ENCODE data around the gene NCAM1. TPM values are rescaled to one million over a fixed set of nuclear protein-coding genes. Genes with fewer than 3 reads are reported as not detected.

NCAM1 gene
- total RNA-seq, 3 donors from 2014 or later, result 3.6 to 17.9 (median 6.1) TPM

DNA sequence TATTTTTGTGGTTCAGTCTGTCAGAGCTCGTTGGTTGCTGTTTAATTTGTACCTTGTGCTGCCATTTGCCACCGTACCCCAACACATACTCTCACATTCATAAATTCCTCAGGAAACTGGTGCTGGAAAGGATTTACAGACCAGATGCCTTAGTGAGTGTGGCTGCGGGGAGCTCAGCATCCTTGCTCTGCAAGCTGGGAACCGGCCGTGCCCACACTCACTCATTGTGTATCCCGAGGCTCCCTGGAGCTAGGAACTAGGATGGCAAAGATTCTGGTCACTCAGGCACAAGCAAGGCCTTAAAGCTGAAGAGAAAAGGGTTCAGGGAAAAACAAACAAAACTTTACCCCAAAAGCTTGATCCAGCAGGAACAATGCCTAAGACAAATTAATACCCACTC is 288.6 kb downstream of the NCAM1 start:
- no peak for DNase-seq (ENCODE audit: low spot score in 2 of 2)
- Histone ChIP-seq H3K36me3 (no peaks in the 10 kb centered on the region), H3K9me3 (no peaks in the 10 kb centered on the region), H3K27ac (no peak overlapping the region), H3K4me3 (no peak overlapping the region), H3K4me1 (no peaks in the 10 kb centered on the region), H3K27me3 (no peaks in the 10 kb centered on the region)
- intact Hi-C loops (cut with DNase I; ENCODE audit: low total_unique reads), result no loop called here
- no peak for TF ChIP-seq POLR2AphosphoS5 (IDR thresholded peaks at IDR 0.05)
- no peak for TF ChIP-seq POLR2A (IDR thresholded peaks at IDR 0.05)
- no peak for TF ChIP-seq CTCF (IDR thresholded peaks at IDR 0.05)

DNA sequence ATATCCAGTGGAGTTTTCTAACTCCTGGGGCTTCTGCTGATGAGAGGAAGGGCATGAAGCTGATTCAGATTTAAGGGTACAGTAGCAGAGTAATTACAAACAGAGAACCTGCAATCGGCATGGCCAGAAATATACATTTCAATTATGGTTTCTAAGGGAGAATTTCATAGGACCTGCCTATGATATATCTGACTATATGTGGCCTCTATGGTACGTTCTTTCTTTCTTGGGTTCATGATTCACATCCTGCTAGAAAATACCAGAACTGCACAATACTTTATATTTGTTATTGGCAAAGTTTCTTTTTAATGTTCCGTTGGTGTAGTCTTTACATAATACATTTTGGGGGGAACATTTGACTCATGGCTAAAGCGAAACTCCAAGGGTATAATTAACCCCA is 290.1 kb downstream of the NCAM1 start:
- Histone ChIP-seq H3K4me3 (no peak overlapping the region), H3K36me3 (no peaks in the 10 kb centered on the region), H3K27me3 (no peaks in the 10 kb centered on the region), H3K4me1 (no peaks in the 10 kb centered on the region), H3K9me3 (no peaks in the 10 kb centered on the region), H3K27ac (no peak overlapping the region)
- TF ChIP-seq POLR2AphosphoS5 (IDR thresholded peaks at IDR 0.05) (no peak), CTCF (IDR thresholded peaks at IDR 0.05) (no peak), POLR2A (IDR thresholded peaks at IDR 0.05) (no peak)
- intact Hi-C loops (cut with DNase I; ENCODE audit: low total_unique reads), result no loop called here
- no peak for DNase-seq (ENCODE audit: low spot score in 2 of 2)

GRCh38 chr11:113253406-113253805 is 292.2 kb downstream of the NCAM1 start:
- Histone ChIP-seq H3K36me3 (no peaks in the 10 kb centered on the region), H3K9me3 (no peaks in the 10 kb centered on the region), H3K27ac (no peak overlapping the region), H3K4me1 (no peaks in the 10 kb centered on the region), H3K27me3 (no peaks in the 10 kb centered on the region), H3K4me3 (no peak overlapping the region)
- intact Hi-C loops (cut with DNase I; ENCODE audit: low total_unique reads), result no loop called here
- TF ChIP-seq CTCF (IDR thresholded peaks at IDR 0.05) (no peak), POLR2AphosphoS5 (IDR thresholded peaks at IDR 0.05) (no peak), POLR2A (IDR thresholded peaks at IDR 0.05) (no peak)
- DNase-seq (ENCODE audit: low spot score in 2 of 2), result no peak

DNA sequence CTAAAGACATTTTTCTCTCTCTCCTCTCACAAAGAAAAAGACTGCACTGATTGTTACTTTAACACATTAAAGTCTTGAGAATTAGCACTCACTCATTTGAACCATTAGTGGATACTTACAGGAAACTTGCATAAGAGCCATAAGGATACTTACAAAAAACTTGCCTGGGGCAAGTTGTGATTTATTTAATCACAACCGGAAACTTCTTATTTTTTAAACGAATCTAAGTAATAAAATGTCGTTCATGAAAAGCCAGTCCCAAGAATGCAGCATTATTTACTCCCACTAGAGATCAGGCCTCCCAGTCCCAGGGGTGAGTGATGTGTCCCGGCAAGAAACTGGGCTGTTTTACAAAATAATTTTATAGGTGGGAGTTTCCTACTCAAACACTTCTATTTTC is 293.9 kb downstream of the NCAM1 start:
- Histone ChIP-seq H3K9me3 (no peaks in the 10 kb centered on the region), H3K36me3 (no peaks in the 10 kb centered on the region), H3K4me3 (no peak overlapping the region), H3K4me1 (no peaks in the 10 kb centered on the region), H3K27me3 (no peaks in the 10 kb centered on the region), H3K27ac (no peak overlapping the region)
- intact Hi-C loops (cut with DNase I; ENCODE audit: low total_unique reads), result loop anchor here (5.0 kb wide), 1 partner anchor 1028 kb away; the partner anchor contains the start of gene PTS
- DNase-seq (ENCODE audit: low spot score in 2 of 2), result no peak
- no peak for TF ChIP-seq POLR2AphosphoS5 (IDR thresholded peaks at IDR 0.05)
- no peak for TF ChIP-seq CTCF (IDR thresholded peaks at IDR 0.05)
- no peak for TF ChIP-seq POLR2A (IDR thresholded peaks at IDR 0.05)

GRCh38 chr11:113255741-113256140 is 294.5 kb downstream of the NCAM1 start:
- Histone ChIP-seq H3K27ac (no peak overlapping the region), H3K9me3 (no peaks in the 10 kb centered on the region), H3K27me3 (no peaks in the 10 kb centered on the region), H3K36me3 (no peaks in the 10 kb centered on the region), H3K4me3 (no peak overlapping the region), H3K4me1 (no peaks in the 10 kb centered on the region)
- DNase-seq (ENCODE audit: low spot score in 2 of 2), result no peak
- intact Hi-C loops (cut with DNase I; ENCODE audit: low total_unique reads), result loop anchor here (5.0 kb wide), 1 partner anchor 1028 kb away; the partner anchor contains the start of gene PTS
- TF ChIP-seq POLR2A (IDR thresholded peaks at IDR 0.05) (no peak), CTCF (IDR thresholded peaks at IDR 0.05) (no peak), POLR2AphosphoS5 (IDR thresholded peaks at IDR 0.05) (no peak)
